Raji (cell line): ENCODE data around the gene UQCR11.

Experiments
- POLR2A ChIP-seq: IDR thresholded peaks from 2 replicates; pipeline ENCODE4 v1.6.1; 2011; ENCODE audit warnings: low read depth, low read length, control low read depth; ENCODE audit not compliant: insufficient read depth

UQCR11 gene

DNA sequence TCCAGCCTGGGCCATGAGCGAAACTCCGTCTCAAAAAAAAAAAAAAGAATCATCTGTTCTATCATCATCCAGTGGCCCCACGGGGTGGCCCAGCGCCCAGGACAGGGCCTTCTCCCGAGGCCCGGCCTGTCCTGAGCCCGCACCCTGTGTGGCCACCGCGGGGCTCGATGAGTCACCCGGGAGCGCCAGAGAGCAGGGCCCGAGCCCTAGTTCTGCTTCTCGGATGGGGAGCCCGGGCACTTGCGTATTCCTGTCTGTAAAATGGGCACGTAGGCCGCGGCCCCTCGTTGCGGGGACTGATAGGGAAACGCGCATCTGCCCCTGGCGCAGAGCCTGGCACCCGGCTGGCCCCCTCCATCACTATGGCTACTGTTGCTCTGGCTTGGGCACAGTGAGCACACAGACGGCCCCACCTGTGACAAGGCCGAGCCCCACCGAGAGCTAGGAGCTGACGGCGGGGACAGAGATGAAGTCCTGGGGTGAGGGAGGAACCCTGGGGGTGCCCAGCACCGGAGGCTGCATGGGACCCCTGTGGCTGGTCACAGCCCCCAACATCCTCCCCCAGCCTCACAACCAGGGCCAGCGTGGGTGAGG lies 21.3 kb upstream of the UQCR11 start:
- TF ChIP-seq POLR2A: no peak

DNA sequence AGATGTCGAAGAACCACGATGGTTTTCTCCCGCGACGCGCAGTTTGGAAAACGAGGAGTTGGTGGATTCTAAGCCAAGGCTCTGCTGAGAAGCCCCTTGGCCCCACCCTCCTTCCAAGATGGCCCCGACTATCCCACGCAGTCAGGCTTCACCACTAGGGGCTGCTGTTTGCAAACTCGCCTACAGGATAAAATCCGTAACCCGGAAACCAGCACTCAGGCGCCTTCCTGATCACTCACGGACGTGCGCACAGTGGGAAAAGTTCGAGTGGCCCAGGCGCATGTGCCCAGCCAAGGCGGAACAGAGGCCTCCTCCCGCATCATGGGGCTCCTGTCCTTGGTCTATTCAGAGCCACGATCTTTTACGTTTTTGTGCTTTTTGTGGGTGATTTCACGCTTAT lies 19.2 kb upstream of the UQCR11 start:
- TF ChIP-seq POLR2A: no peak

DNA sequence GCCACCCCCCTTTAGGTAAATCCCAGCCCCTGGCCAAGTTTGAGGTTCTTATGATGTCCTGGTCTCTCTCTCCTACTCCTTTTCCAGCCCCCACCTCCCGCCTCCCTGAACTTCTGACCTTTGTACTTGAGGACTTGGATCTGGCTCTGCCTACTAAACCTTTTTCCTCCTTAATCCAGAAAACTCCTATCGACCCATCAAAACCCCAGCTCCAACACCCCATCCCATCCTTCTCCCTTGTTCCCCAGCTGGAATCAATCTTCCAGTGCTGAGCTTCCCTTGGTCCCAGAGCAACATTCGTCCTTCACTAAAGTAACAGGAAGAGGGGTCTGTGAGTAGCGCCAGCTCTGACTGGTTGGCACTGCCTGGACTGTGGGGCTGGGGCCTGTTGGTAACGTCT lies 17.3 kb upstream of the UQCR11 start:
- no peak for TF ChIP-seq POLR2A

DNA sequence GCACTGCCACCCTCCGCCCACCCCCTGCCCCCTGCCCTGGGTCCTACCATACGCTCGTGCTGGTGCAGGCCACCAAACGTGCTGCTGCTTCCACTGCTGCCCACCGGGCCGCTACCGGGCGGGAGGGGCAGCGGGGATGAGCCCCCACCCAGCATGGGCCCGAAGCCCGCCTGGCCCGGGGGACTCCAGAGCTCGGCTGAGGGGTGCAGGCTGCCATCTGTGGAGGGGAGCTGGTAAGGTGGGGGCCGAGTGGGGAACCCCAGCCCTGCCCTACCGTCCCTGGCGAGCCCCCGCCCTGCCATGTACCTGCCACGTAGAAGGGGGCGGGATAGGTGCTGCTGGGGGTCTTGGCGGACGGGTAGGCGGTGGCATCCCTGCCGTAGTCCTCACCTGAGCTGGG lies 16.7 kb upstream of the UQCR11 start:
- TF ChIP-seq POLR2A: no peak

DNA sequence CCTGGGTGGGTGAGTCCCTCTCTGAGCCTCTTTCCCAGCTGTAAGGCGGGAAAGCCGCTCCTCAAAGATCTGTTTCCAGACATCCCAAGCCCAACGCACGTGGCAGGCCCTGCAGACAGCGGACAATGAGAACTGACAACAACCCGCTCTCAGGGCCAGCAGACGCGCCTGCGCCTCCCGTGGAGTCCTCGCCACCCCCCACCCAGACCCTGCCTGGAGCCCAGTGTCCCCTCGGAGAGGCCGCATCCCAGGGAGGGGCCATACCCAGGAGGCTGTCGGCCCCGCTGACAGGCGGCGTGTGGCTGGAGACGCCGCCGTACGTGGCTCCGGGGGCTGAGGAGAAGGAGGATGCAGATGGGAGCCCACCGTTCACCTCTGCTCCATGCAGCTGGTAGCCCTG lies 16.3 kb upstream of the UQCR11 start:
- TF ChIP-seq POLR2A: no peak

DNA sequence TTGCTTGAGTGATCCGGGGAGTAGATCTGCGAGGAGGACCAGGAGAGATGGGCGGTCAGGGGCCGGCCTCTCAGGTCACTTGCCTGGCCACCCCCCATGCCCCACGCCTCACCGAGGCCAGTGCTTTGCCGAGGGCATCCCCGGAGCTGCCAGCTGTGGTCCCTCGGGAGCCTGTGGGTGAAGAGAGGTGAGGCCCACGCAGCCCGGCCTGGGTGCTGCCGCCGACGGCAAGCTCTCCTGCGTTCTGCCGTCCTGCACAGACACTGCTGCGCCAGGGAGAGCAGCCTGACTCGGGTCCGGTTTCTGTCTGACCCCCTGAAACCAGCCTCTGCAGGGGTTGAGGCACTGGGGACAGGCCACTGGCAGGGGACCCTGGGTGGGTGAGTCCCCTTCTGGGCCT lies 15.8 kb upstream of the UQCR11 start:
- TF ChIP-seq POLR2A: no peak

DNA sequence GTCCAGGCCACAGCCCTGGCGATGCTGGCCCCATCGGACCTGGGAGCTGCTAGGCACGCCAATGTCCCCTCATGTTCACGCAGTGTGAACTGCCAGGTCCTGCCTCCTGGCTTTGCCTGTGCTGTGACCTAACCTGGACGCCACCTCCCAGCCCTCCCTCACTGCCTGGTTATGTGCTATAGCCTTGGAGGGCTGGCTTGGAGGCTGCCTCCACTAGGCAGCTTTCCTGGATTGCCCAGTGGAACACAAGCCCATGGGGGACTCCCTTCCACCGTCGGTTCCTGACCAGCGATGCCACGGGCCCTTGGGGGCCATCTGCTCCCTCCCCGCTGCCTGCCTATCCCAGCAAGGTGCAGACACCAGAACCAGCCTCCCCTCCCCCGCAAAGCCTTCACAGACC lies 15.2 kb upstream of the UQCR11 start:
- TF ChIP-seq POLR2A: no peak

DNA sequence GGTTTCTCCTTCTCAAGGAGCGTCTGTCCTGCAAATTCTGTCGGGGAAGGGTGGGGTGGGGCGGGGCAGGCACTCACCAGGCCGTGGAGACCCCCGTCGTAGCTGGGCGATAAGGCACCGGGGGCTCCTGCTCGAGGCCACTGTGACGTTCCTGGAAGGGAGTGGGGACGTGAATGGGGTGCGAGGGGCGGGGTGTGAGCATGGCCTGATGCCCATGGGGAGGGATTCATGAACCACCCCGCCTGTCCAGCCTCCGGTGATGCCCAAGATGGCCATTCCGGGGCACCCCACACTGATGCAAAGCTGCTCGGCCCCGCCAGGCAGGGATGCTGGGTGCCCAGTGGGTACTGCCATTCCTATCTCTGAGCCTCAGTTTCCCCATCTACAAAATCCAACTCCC lies 14.4 kb upstream of the UQCR11 start:
- no peak for TF ChIP-seq POLR2A

DNA sequence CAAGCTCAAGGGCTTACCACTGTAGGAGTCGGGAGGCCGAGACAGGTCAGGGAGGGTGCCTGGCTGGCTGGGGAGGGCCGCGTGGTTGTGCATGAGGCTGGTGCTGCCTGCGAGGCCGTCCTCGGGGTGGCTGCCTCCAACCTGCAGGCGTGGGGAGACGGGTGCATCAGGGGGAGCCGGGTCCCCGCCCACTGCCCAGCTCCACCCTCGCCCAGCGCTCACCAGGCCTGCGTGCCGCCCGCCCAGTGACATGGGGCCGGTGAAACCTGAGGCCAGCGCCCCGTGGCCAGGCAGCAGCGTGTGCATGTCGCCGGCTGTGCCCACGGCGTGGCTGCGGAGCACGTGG lies 13.8 kb upstream of the UQCR11 start:
- TF ChIP-seq POLR2A: no peak

DNA sequence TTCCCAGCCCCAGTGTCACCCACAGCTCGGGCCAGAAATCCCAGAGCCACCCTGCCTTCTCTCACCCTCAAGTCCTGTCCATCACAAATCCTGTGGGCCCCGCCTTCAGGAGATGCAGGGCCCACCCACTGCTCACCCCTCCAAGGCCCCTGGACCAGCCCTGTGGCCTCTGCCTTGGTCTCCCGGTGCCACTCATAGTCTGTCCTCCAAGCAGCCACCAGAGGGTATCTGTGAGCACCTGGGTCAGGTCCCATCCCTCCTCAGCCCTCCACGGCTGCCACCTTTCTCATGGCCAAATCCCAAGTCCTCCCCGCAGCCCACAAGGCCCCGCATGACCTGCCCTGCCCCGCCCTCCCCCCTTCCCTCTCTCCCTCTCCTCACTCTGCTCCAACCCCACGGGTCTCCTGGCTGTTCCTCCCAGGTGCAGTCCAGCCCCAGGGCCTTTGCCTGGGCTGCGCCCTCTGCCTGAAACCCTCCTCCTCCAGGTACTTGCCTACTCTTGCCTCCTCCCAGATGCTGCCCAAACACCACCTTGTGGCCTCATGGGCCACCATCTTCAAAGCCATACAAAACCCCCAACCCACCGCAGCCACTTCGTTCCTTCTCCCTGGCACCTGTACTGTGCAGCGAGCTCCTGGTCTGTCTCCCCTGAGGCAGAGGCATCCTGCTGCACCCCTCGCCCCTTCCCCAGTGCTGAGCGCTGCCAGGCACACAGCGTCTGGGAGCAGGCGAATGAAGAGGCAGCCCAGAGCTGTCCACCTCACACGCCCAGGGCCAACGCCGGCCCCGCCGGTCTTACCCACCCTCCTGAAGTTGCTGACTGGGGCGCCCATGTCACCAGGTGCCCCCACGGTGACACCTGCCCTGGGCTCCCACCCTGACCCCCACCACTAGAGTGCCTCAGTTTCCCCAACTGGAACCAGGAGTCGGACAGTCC lies 13.2 kb upstream of the UQCR11 start:
- no peak for TF ChIP-seq POLR2A

DNA sequence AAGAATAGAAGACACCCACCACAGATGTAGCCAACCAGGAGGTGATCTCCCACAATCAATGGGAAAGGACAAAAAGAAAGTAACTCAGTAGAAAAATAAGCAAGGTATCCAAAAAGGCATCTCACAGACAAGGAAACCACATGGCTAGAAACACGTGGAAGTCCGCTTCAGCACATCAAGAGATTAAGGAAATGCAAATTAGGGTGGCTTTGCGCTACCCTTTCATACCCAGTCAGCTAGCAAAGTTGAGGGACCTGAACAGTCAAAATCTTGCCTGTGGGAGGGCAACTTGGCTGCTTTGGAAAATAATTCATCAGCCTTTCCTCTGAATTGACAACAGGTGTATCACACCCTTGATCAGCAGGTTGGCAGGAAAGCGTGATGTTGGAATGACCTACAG lies 11.6 kb upstream of the UQCR11 start:
- no peak for TF ChIP-seq POLR2A

DNA sequence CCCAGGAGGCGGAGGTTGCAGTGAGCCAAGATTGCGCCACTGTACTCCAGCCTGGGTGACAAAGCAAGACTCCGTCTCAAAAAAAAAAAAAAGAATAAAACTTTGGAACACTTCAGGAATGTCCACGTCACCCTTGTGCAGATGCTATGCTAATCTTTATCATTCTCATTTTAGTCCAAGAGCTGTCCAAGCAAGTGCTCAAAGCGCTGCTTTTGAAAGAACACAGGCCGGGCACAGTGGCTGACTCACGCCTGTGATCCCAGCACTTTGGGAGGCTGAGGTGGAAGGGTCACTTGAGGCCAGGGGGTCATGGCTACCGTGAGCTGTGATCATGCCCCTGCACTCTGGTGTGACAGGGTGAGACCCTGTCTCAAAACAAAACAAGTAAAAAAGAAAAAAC lies 11.1 kb upstream of the UQCR11 start:
- no peak for TF ChIP-seq POLR2A

DNA sequence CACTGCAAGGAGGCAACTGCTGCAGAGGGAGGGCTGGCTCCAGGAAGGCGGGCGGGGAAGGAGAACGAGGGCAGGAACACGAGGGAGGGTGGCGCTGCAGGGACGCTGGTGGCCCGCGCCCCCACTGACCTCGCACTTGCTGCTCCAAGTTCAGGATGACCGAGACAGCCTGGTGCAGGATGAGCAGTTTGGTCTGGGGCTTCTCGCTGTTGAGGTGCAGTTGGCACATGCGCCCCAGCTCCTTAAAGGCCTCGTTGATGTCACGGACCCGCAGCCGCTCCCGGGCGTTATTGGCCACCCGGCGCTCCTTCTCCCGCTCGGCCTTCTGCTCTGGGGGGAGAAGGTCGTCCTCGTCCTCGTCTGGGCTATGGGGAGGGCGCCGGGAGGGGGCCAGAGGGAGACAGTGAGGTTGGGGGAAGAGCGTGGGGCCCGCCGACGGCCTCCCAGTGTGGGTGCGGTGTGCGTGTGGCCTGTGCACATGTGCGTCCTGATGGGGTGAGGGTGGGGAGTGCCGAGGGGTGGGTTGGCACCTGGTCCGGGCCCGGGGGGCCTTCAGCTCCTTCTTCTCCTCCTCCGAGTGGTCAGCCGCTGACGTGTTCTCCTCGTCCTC lies 10.0 kb upstream of the UQCR11 start:
- no peak for TF ChIP-seq POLR2A

DNA sequence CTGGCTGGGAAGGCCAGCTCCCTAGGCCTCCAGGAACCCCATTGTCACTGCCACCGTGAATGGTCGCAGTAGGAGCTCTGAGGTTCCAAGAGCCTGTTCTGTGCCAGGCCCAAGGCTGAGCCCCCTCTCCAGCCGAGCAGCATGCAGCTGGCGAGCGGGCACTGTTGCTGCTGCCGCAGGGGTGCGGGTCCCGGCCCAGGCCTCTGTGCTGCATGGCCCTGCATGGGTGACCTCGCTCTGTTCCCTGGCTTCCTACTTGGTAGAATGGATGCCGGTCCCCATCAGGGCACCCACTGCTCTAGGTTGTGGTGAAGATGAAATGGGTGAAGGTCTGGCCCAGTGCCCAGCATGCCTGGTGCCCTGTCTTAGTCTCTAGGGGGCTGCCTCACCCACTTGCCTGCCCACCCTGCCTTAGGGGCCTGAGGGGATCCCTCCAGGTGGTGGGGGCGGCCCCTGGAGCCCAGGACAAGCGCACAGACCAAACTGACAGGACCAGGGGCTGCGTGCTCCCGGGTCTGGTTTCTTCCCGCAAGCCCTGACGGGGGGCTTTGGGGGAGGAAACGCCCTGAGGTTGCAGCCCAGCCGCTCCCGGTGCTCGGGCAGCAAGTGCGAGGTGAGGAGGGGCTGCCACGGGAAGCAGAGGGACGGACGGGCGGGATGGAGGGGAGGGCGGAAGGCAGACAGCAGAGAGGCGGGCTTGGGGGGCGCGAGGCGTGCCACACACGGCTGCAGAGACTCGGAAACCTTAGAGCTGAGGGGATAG lies 8.7 kb upstream of the UQCR11 start:
- no peak for TF ChIP-seq POLR2A

DNA sequence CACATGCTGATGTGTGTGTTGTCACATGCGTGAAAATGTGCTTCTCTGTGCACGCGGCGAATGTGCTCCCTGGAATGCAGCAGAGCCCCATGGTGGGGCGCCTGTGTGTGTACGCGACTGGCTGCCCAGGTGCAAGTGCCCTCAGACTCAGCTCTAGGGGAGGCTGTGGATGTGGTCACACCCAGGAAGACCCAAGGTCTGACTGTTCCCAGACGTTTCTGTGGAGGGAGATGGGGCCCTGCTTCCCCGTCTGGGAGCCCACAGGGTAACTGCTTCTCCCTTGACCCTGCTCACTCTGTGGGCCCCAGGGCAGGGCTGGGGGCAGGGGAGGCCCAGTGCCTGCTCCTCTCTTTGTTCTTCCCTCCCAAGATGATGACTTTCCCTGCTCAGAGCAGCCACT lies 7.9 kb upstream of the UQCR11 start:
- no peak for TF ChIP-seq POLR2A
